Tibial artery (tissue), 4 donors: ENCODE results near the gene P3H2.

Experiments used
- DNase-seq, 2 donors: peaks; one replicate each; pipeline ENCODE4 v3.0.0-alpha.2; 2019
- H3K27ac ChIP-seq, 2 donors: fragments of 200-600 bp; sonication (generic) in 1 of 2; 1 replicate in 1 of 2; 2 replicates in 1 of 2; pipeline ENCODE4 v1.5.1; 2018 to 2019; ENCODE audit warnings: mild to moderate bottlenecking in 1 of 2
- H3K27me3 ChIP-seq, 2 donors: fragments of 200-600 bp; sonication (generic) in 1 of 2; one replicate each; pipeline versions ENCODE4 v1.5.1 to v1.6.0; 2016 to 2019
- H3K36me3 ChIP-seq, 3 donors: fragments of 200-600 bp; sonication (generic) in 2 of 3; one replicate each; pipeline ENCODE4 v1.5.1; 2016 to 2019; ENCODE audit warnings: mild to moderate bottlenecking in 2 of 3
- H3K4me1 ChIP-seq, 4 donors: fragments of 200-600 bp; sonication (generic) in 2 of 4; 1 replicate in 3 of 4; 2 replicates in 1 of 4; pipeline ENCODE4 v1.5.1; 2016 to 2019
- H3K4me3 ChIP-seq, 2 donors: fragments of 200-600 bp; sonication (generic) in 1 of 2; 1 replicate in 1 of 2; 2 replicates in 1 of 2; pipeline ENCODE4 v1.5.1; 2018 to 2019; ENCODE audit warnings: mild to moderate bottlenecking in 2 of 2
- H3K9me3 ChIP-seq, 3 donors: fragments of 200-600 bp; sonication (generic) in 1 of 3; one replicate each; pipeline ENCODE4 v1.5.1; 2016 to 2019
- intact Hi-C: fragments of 100-400 bp; cut with DNase I; formaldehyde crosslinking; loops from one replicate; pipeline ENCODE4 v1.15.0; 2023; ENCODE audit warnings: low total_unique reads
- TF ChIP-seq, protein P1 (sequence below), 2 experiments: fragments of 200-600 bp in 1 of 2; fragments of 450-650 bp in 1 of 2; IDR thresholded peaks; one replicate each; pipeline ENCODE4 v1.5.1; 2017 to 2019; ENCODE audit warnings: antibody characterized with exemption in 2 of 2, mild to moderate bottlenecking in 1 of 2, moderate library complexity in 1 of 2

P3H2 gene

DNA sequence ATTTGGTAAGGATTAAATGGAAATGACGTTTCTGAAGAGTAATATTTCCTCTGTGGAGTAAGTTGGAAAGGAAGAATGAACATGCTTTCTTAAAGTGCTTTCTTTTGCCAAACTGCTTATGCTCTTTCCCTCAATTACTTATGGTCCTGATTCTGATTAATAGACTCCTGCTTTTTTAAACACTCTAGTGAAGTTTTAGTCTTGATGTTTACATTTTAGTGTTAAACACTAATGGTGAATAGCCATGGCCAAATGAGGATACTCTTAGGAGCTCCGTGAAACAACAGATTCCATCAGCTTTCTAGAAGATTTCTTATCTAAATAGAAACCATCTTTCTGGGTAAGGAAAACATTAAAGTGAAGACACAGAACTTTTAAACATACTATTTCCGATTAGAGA is 117.6 kb downstream of the P3H2 start:
- Histone ChIP-seq H3K36me3 (no peaks in the 10 kb centered on the region), H3K27me3 (no peaks in the 10 kb centered on the region), H3K27ac (no peak overlapping the region), H3K9me3 (no peaks in the 10 kb centered on the region), H3K4me1 (peaks cover 0 to 39% (median 2%) of the 10 kb centered on the region in 4 donors), H3K4me3 (no peak overlapping the region)
- TF ChIP-seq, protein P1, sequence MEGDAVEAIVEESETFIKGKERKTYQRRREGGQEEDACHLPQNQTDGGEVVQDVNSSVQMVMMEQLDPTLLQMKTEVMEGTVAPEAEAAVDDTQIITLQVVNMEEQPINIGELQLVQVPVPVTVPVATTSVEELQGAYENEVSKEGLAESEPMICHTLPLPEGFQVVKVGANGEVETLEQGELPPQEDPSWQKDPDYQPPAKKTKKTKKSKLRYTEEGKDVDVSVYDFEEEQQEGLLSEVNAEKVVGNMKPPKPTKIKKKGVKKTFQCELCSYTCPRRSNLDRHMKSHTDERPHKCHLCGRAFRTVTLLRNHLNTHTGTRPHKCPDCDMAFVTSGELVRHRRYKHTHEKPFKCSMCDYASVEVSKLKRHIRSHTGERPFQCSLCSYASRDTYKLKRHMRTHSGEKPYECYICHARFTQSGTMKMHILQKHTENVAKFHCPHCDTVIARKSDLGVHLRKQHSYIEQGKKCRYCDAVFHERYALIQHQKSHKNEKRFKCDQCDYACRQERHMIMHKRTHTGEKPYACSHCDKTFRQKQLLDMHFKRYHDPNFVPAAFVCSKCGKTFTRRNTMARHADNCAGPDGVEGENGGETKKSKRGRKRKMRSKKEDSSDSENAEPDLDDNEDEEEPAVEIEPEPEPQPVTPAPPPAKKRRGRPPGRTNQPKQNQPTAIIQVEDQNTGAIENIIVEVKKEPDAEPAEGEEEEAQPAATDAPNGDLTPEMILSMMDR (IDR thresholded peaks at IDR 0.05): no peak
- no peak for DNase-seq
- intact Hi-C loops: no loop called here

GRCh38 chr3:190001426-190001825 is 119.3 kb downstream of the P3H2 start:
- H3K27me3 ChIP-seq: no peaks in the 10 kb centered on the region
- H3K4me1 ChIP-seq: peaks cover 0 to 34% (median 1%) of the 10 kb centered on the region in 4 donors
- H3K9me3 ChIP-seq: no peaks in the 10 kb centered on the region
- TF ChIP-seq, protein P1 (IDR thresholded peaks at IDR 0.05): no peak
- intact Hi-C loops: no loop called here
- no peaks in the 10 kb centered on the region for H3K36me3 ChIP-seq
- no peak overlapping the region for H3K27ac ChIP-seq
- no peak for DNase-seq
- H3K4me3 ChIP-seq: no peak overlapping the region

DNA sequence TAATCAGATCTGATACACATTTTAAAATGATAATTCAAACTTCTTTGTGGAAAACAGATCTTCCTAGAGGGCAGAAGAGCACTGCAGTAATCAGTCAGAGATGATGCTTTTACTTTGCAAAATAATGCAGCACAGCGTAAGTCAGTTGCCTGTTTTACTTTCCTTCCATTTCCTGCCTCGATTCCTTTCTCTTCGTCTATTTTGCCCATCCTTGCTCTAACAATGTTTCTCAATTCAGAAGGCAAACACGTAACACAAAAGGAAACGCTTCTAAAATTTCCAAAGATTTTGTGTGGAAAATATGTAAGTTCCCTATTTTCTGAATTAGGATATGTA is 119.9 kb downstream of the P3H2 start:
- no peaks in the 10 kb centered on the region for H3K36me3 ChIP-seq
- TF ChIP-seq, protein P1 (IDR thresholded peaks at IDR 0.05): no peak
- H3K4me1 ChIP-seq: peaks cover 0 to 29% (median 1%) of the 10 kb centered on the region in 4 donors
- intact Hi-C loops: no loop called here
- no peaks in the 10 kb centered on the region for H3K9me3 ChIP-seq
- no peak overlapping the region for H3K27ac ChIP-seq
- H3K27me3 ChIP-seq: no peaks in the 10 kb centered on the region
- H3K4me3 ChIP-seq: no peak overlapping the region
- no peak for DNase-seq

- no peak for DNase-seq
- Histone ChIP-seq H3K36me3 (no peaks in the 10 kb centered on the region), H3K4me1 (peaks cover 0 to 25% (median 1%) of the 10 kb centered on the region in 4 donors), H3K27me3 (no peaks in the 10 kb centered on the region), H3K9me3 (no peaks in the 10 kb centered on the region), H3K27ac (no peak overlapping the region), H3K4me3 (no peak overlapping the region)
- intact Hi-C loops: no loop called here
- TF ChIP-seq, protein P1 (IDR thresholded peaks at IDR 0.05): no peak
Measured at GRCh38 chr3:190000187-190000860, 120.4 kb downstream of the P3H2 start.

DNA sequence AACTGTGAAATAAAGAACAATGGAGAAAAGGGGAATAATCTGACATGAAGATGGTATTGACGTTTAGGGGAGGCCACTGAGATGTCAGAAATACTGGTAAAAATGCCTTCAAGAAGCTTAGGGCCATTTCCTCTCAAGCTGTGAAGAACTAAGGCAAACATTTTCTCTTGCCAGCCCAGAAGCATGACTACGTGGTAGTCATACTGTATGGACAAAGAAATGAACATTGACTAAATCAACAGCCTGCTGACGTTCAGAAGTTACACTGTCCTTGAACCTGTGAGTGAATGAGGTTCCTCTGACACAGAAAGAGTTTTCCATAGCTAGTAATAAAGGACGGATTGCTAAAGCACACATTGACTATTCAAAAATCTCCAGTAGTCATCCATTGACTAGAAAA is 121.0 kb downstream of the P3H2 start:
- DNase-seq: no peak
- intact Hi-C loops: no loop called here
- no peak overlapping the region for H3K4me3 ChIP-seq

More for the DNA sequence above, 121.0 kb downstream of the P3H2 start:
- Histone ChIP-seq H3K4me1 (peaks cover 0 to 19% (median 1%) of the 10 kb centered on the region in 4 donors), H3K36me3 (no peaks in the 10 kb centered on the region), H3K27ac (no peak overlapping the region), H3K9me3 (no peaks in the 10 kb centered on the region), H3K27me3 (no peaks in the 10 kb centered on the region)
- TF ChIP-seq, protein P1 (IDR thresholded peaks at IDR 0.05): no peak
